CD4-positive, alpha-beta T cell treated with Interleukin-15 for 4 hours (primary cell): ENCODE data around the gene MGA.
A peak's percentile ranks its signal among the peaks of the same experiment; 100 is the strongest.

Experiments used
- DNase-seq: peaks from one replicate; pipeline ENCODE4 v3.0.0-alpha.2; 2020; ENCODE audit warnings: low spot score

Gene MGA

GRCh38 chr15:41658689-41659088 lies 1.5 kb upstream of the MGA start:
- DNase-seq = no peak

GRCh38 chr15:41659190-41659589 lies 1.0 kb upstream of the MGA start:
- no peak for DNase-seq

DNA sequence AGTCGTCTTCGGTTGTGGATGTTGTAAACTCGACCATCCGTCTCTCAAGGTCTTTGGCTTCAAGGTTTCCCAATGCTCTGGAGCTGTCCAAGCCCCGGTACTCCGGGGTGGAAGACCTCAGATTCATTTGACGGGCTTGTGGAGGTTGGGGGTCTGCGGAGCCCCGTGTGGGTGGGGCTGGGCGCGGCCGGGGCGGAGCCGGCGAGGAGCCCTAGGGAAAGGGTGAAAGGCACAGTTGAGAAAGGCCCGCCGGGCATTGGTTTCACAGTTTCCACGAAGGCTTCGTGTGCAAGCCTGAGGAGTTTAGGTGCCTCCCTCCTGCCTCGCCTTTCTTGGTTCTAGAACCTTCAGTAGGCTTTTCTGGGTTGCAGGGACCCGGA lies 360 bp upstream of the MGA start:
- DNase-seq = no peak

- no peak for DNase-seq
Measured at GRCh38 chr15:41661078-41661517, 893 bp downstream of the MGA start.

DNA sequence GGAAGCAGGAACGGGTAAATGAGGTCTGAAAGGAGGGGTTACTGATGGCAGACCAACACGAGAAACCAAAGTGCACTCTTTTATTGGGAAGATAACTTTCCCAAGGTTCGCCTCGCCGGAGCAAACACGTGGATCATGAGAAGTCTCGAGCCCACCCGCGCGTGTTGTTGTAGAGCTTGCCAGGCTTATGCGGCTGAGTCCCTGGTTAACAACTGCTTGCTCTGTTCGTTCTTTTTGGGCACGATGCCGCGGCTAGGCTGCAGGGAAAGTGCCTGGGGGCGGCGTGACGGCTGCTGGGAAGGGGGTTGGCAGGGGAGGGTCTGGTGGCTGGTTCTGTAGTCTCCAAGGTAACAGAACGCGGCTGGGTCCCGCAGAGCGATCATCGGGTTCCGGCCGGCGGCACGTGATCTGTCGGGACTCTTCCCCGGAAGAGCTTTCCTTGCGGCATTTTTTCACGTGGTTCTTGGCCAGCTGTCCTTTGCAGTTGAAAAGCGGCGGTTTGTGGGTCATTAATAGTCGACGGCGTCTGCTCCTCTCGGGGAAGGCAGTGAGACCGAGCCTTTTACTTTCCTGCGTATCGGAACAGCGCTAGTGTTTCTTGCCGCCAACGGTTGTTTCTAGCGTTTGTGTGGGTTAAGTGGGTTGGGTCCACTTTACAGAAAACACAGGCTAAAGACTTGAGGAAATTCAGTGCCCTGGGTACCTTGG lies 1.5 kb downstream of the MGA start:
- DNase-seq = peak; percentile 62

DNA sequence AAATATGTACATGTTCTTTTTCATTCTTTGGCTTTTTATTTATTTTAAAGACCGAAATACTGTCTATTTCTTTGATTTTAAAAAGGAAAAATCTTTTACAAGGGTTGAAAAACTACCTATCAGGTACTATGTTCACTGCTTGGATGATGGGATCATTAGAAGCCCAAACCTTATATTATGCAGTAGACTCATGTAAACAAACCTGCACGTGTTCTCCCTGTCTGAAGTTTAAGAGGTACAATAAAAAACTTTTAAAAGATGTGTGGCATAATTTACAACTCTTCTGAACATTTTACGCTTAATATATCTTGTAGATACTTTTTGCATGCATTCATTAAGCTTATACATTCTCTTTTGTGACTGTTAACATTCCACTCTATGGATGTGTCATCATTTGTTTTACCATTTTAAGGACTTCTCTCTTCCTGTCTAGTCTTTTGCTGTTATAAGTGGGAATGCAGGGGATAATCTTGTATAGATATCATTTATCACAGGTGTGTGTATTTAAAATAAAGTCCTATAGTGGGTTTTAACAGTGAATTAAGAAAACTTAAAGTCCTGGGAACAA lies 6.2 kb downstream of the MGA start:
- DNase-seq = no peak

DNA sequence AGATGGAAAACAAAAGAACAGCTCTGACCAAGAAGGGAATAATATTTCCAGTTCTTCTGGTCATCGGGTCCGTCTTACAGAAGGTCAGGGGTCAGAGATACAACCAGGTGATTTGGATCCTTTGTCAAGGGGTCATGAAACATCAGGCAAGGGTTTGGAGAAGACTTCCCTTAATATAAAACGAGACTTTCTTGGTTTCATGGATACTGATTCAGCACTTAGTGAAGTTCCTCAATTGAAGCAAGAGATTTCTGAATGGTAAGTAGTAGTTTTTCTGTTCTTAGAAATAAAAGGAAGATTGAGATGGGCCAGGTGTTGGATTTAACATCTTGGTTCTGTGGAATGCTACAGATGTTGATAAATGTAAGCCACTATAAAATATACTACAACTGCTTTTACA lies 9.5 kb downstream of the MGA start:
- DNase-seq = no peak

DNA sequence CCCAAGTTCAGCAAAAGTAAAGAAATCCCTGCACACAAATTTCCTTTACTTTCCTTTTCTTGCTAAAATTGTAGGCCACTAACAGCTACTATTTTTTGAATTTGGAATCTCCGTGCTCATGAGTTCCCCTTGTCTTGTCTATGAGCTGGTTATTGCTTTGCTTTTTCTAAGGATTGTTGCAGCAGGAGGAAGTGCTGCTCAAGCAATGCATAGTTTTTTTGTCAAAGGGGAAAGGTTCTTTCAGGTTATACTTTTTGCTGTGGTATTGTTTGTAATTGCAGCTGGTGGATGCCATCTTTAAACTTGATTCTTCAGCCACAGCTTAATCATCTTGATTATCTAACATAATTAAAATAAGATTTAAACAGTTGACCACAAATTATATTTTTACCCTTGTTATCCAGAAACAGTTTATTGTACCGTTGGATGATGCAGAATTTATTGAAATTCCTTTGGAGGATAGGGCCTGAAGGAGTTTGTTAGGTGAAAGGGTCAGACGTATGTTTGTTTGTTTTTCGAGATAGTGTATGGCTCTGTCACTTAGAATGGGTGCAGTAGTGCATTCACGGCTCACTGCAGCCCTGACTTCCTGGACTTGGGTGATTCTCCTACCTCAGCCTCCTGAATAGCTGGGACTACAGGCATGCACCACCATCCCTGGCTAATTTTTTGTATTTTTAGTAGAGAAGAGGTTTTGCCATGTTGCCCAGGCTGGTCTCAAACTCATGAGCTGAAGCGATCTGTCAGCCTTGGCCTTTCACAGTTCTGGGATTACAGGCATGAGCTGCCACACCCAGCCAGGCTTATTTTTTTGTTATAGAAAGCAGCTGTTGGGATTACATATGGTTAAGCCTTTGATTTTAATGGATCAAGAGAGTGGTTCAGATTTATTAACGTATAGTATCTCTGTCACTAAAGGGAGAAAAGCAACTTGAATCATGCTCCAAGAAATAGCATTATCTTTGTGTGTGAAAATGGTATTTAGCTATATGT lies 11.7 kb downstream of the MGA start:
- no peak for DNase-seq

- DNase-seq = no peak
Measured at GRCh38 chr15:41675337-41675736, 15.1 kb downstream of the MGA start.

DNA sequence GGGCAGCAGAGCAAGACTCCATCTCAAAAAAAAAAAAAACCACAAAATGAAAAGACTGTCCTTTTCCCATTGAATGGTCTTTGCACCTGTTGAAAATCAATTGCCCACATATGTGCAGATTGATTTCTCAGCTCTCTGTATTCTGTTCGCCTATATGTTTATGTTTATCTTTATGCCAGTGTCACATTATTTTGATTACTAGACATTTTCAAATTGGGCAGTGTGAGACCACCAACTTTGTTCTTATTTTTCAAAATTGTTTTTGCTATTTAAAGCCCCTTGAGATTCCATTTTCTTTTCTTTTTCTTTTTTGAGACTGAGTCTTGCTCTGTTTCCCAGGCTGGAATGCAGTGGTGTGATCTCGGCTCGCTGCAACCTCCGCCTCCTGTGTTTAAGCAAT lies 18.5 kb downstream of the MGA start:
- no peak for DNase-seq

DNA sequence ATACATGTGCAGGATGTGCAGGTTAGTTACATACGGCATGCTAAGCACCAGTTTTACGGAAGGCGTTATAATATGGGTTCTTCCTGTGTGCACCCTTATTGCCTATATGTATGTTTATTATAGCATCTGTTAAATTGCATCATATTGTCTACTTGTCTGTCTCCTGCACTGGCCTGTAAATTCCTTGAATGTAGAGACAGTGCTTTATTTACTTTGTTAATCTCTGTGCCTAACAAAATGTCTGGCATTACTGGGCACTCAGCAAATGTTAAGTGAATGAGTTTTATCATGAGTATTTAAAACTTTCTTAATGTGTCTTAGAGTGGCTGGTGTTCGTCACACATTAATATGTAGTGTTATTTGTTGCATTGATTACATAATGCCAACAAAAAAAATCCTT lies 23.8 kb downstream of the MGA start:
- no peak for DNase-seq

- DNase-seq = no peak
Measured at GRCh38 chr15:41688671-41689070, 28.5 kb downstream of the MGA start.

GRCh38 chr15:41689083-41689482 lies 28.9 kb downstream of the MGA start:
- no peak for DNase-seq

- DNase-seq = no peak
Measured at GRCh38 chr15:41689834-41690233, 29.6 kb downstream of the MGA start.

DNA sequence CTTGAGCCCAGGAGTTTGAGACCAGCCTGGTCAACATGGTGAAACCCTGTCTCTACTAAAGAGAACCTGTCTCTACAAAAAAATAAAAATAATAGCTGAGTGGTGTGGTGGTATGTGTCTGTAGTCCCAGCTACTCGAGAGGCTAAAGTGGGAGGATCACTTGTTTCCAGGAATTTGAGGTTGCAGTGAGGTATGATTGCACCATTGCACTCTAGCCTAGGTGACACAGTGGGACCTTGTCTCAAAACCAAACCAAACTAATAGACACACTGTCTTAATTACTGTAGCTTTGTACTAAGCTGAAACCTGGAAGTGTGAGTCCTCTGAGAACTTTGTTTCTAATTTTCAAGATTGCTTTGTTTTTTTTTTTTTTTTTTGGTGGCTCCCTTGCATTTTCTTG lies 30.4 kb downstream of the MGA start:
- DNase-seq = peak; percentile 30

DNA sequence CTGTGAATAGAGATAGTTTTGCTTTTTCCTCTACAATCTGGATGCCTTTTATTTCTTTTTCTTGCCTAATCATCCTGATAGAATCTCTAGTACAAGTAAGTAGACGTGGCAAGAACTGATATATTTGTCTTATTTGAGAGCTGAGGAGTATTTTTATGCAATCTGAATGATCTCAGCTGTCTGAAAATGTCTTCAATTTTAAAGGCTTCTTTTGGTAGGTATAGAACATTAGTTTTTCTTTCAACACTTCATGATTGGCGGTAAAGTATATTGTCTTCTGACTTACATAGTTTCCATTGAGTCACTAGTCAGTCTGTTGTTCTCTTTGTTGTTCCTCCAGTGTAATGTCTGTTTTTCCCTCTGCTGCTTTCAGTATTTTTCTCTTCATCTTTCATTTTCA lies 31.3 kb downstream of the MGA start:
- DNase-seq = no peak

GRCh38 chr15:41692049-41692448 lies 31.8 kb downstream of the MGA start:
- no peak for DNase-seq

GRCh38 chr15:41693757-41694156 lies 33.6 kb downstream of the MGA start:
- DNase-seq = no peak

DNA sequence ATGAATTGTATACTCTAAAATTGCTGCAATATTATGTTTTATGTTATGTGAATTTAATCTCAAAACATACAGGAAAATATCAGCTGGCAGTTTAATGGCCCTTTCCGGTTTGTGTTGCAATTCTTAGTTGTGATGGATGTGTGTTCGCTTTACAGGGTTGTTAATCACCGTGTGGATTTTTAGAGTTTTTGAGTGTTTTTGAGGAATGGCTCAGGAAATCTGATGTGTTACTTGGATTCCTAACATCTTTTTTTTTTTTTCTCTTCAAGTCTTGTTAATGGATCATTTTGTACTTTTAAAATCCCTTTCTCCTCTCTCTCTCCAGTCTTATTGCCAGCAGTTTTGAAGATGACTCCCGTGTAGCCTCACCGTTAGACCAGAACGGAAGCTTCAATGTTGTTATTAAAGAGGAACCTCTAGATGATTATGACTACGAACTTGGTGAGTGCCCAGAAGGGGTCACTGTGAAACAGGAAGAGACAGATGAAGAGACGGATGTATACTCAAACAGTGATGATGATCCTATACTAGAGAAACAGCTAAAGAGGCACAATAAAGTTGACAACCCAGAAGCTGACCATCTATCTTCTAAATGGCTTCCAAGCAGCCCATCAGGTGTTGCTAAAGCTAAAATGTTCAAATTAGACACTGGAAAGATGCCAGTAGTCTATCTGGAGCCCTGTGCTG lies 35.7 kb downstream of the MGA start:
- DNase-seq = peak; percentile 65

GRCh38 chr15:41698779-41699178 lies 38.6 kb downstream of the MGA start:
- DNase-seq = no peak

GRCh38 chr15:41703120-41703519 lies 42.9 kb downstream of the MGA start:
- no peak for DNase-seq

GRCh38 chr15:41713047-41713446 lies 52.8 kb downstream of the MGA start:
- no peak for DNase-seq
